Measurements from ENCODE around the gene OR4D10. TPM values are rescaled to one million over a fixed set of nuclear protein-coding genes. Genes with fewer than 3 reads are reported as not detected.
"Not testable (repeated sequence)": the region's sequence is repeated elsewhere in the genome, so short reads cannot be mapped to it uniquely, and the experiment has no call there.

Gene OR4D10
- polyA plus RNA-seq, 1 experiment: not detected

GRCh38 chr11:59429924-59430516 lies 43.1 kb upstream of the OR4D10 start:
- ChIA-PET CTCF (interaction anchor here (0.6 to 3.4 kb wide), 16 partner anchors 9 to 309 kb away, joined by 3 to 33 read pairs (median 6); partner anchors contain the start of gene DTX4), POLR2A (no interaction called here)
- no peak overlapping the region for H3K4me3 ChIP-seq (ENCODE audit: low read depth, low read length)
- no peaks in the 10 kb centered on the region for H3K9me3 ChIP-seq (ENCODE audit: control insufficient read depth, insufficient read depth, low read length)
- no peak overlapping the region for H3K27ac ChIP-seq (ENCODE audit: low read depth, low read length)
- TF ChIP-seq, protein P1, sequence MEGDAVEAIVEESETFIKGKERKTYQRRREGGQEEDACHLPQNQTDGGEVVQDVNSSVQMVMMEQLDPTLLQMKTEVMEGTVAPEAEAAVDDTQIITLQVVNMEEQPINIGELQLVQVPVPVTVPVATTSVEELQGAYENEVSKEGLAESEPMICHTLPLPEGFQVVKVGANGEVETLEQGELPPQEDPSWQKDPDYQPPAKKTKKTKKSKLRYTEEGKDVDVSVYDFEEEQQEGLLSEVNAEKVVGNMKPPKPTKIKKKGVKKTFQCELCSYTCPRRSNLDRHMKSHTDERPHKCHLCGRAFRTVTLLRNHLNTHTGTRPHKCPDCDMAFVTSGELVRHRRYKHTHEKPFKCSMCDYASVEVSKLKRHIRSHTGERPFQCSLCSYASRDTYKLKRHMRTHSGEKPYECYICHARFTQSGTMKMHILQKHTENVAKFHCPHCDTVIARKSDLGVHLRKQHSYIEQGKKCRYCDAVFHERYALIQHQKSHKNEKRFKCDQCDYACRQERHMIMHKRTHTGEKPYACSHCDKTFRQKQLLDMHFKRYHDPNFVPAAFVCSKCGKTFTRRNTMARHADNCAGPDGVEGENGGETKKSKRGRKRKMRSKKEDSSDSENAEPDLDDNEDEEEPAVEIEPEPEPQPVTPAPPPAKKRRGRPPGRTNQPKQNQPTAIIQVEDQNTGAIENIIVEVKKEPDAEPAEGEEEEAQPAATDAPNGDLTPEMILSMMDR (IDR thresholded peaks at IDR 0.05; ENCODE audit: low read depth, low read length): peak; percentile 85
- peak; percentile 18 for DNase-seq (ENCODE audit: low read depth, low spot score)
- no peaks in the 10 kb centered on the region for H3K27me3 ChIP-seq (ENCODE audit: control insufficient read depth, insufficient read depth, low read length)

DNA sequence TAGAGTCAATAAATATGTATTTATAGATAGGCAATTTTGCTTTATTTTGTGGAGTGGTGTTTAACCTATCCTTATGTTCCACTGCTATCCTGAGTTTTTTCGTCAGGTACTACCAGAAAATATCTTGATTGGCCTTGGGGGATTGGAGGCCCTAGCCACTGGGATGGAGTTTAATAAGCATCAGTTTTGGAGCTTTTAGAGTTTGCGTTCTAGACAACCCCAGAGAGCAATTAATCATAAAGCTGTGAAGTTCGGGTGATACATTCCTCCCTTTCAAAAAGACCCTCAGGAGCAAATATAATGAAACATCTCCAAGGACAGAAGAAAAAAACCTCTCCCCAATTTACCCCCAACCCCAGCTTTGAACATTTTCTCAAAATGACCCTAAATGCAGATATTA lies 36.9 kb upstream of the OR4D10 start, which contains the start of gene OR5A1:
OR5A1 (plus strand) TSS at position 301 of the 400 bp plus-strand sequence. CDS start 6,700 bp downstream, outside the sequence.
- DNase-seq (ENCODE audit: low read depth, low spot score): no peak
- ChIA-PET POLR2A (no interaction called here), CTCF (interaction anchor here (0.6 to 1.3 kb wide), 2 partner anchors 69 to 264 kb away, joined by 4 to 8 read pairs; partner anchors contain the start of gene DTX4)
- Histone ChIP-seq H3K27me3 (ENCODE audit: control insufficient read depth, insufficient read depth, low read length) (no peaks in the 10 kb centered on the region), H3K4me3 (ENCODE audit: low read depth, low read length) (no peak within 1 kb of the TSS), H3K27ac (ENCODE audit: low read depth, low read length) (no peak within 1 kb of the TSS), H3K9me3 (ENCODE audit: control insufficient read depth, insufficient read depth, low read length) (no peaks in the 10 kb centered on the region)
- TF ChIP-seq, protein P1 (IDR thresholded peaks at IDR 0.05; ENCODE audit: low read depth, low read length): no peak

DNA sequence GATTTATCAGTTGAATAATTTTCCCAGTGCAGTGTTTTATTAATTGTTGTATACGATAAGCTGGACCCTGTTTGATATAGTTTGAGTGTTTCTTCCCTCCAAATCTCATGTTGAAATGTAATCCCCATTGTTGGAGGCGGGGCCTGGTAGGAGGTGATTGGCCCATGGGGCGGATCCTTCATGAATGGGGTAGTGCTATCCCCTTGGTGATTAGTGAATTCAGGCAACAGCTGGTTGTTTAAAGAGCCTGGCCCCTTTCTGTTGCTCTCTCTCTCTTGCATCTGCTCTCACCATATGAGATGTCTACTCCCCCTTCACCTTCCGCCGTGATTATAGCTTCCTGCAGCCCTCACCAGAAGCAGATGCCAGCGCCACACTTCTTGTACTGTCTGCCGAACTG lies 35.3 kb upstream of the OR4D10 start:
- CTCF ChIA-PET: interaction anchor here (1.7 to 2.3 kb wide), 2 partner anchors 8 to 266 kb away, joined by 5 to 12 read pairs; partner anchors contain the start of gene DTX4
- H3K27ac ChIP-seq (ENCODE audit: low read depth, low read length): no peak overlapping the region
- H3K9me3 ChIP-seq (ENCODE audit: control insufficient read depth, insufficient read depth, low read length): no peaks in the 10 kb centered on the region
- TF ChIP-seq, protein P1 (IDR thresholded peaks at IDR 0.05; ENCODE audit: low read depth, low read length): no peak
- POLR2A ChIA-PET: no interaction called here
- DNase-seq (ENCODE audit: low read depth, low spot score): no peak
- no peak overlapping the region for H3K4me3 ChIP-seq (ENCODE audit: low read depth, low read length)
- no peaks in the 10 kb centered on the region for H3K27me3 ChIP-seq (ENCODE audit: control insufficient read depth, insufficient read depth, low read length)

- H3K27ac ChIP-seq (ENCODE audit: low read depth, low read length); H3K9me3 ChIP-seq (ENCODE audit: control insufficient read depth, insufficient read depth, low read length); CTCF ChIA-PET; H3K27me3 ChIP-seq (ENCODE audit: control insufficient read depth, insufficient read depth, low read length); DNase-seq (ENCODE audit: low read depth, low spot score); POLR2A ChIA-PET; H3K4me3 ChIP-seq (ENCODE audit: low read depth, low read length): not testable (repeated sequence)
Measured at GRCh38 chr11:59445624-59446023, 27.5 kb upstream of the OR4D10 start.

DNA sequence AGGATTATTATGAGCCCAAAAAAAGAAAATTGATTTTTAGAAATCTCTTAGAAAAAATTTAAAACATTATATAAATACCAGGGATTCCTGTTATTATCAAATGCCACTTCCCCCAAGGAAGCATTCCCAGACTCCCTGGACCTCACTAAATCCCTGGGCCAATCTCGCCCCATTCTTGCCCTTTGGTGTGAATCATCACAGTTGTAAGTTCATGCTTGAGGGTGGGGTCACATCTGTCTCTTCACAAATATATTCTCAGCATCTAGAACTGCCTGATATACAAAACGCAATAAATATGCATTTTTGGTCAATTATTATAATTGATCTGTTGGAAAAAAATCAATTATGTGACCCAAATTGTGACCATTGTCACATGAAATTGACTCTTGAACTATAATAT lies 24.6 kb upstream of the OR4D10 start:
- no peak overlapping the region for H3K4me3 ChIP-seq (ENCODE audit: low read depth, low read length)
- POLR2A ChIA-PET: no interaction called here
- CTCF ChIA-PET: no interaction called here
- H3K27ac ChIP-seq (ENCODE audit: low read depth, low read length): no peak overlapping the region
- H3K9me3 ChIP-seq (ENCODE audit: control insufficient read depth, insufficient read depth, low read length): no peaks in the 10 kb centered on the region
- TF ChIP-seq, protein P1 (IDR thresholded peaks at IDR 0.05; ENCODE audit: low read depth, low read length): no peak
- H3K27me3 ChIP-seq (ENCODE audit: control insufficient read depth, insufficient read depth, low read length): peaks cover 1% of the 10 kb centered on the region
- DNase-seq (ENCODE audit: low read depth, low spot score): no peak

All from AG04450 (cell line).